Caco-2 (cell line): ENCODE data around the gene SYT6. TPM values are rescaled to one million over a fixed set of nuclear protein-coding genes. Genes with fewer than 3 reads are reported as not detected.

Source experiments
- BruUV-seq: library from RNA; stranded (reverse); fragments of 400-500 nt; replicated peaks from 2 replicates; lab custom pipeline; 2021; lab: Mats Ljungman, UMichigan
- CTCF ChIA-PET: fragments of 300-600 bp; sonication (Branson Sonifier 250); formaldehyde crosslinking; loops from one replicate; lab custom pipeline; 2022; ENCODE audit warnings: antibody characterized with exemption; lab: Charles Lee
- POLR2A ChIA-PET: fragments of 300-600 bp; sonication (Branson Sonifier 250); formaldehyde crosslinking; loops from one replicate; lab custom pipeline; 2022; ENCODE audit warnings: antibody characterized with exemption; lab: Charles Lee
- DNase-seq, 2 experiments: peaks; one replicate each; pipeline versions ENCODE4 v3.0.0 to v3.0.0-alpha.2; 2020 to 2022
- H3K27me3 ChIP-seq: replicated peaks from 2 replicates; pipeline ENCODE4 v1.6.0; 2011; ENCODE audit warnings: low read length; ENCODE audit not compliant: control insufficient read depth, insufficient read depth
- H3K36me3 ChIP-seq: 2 replicates; pipeline ENCODE4 v1.5.1; 2011; ENCODE audit warnings: low read length; ENCODE audit not compliant: control insufficient read depth, insufficient read depth
- H3K4me1 ChIP-seq: fragments of 250-450 bp; sonication (Bioruptor Pico); 2 replicates; pipeline ENCODE4 v1.5.1; 2020; ENCODE audit warnings: mild to moderate bottlenecking
- H3K4me3 ChIP-seq: 2 replicates; pipeline ENCODE4 v1.5.1; 2011; ENCODE audit warnings: low read depth, mild to moderate bottlenecking, control low read depth, low read length
- H3K9me3 ChIP-seq: fragments of 250-450 bp; sonication (Bioruptor Pico); 2 replicates; pipeline ENCODE4 v1.5.1; 2020; ENCODE audit warnings: mild to moderate bottlenecking, moderate library complexity
- H3K27ac Mint-ChIP-seq: one replicate; pipeline ENCODE4 v1.8.0; 2022; ENCODE audit warnings: mixed read lengths; ENCODE audit not compliant: unreplicated experiment
- H3K27me3 Mint-ChIP-seq: one replicate; pipeline ENCODE4 v1.8.0; 2022; ENCODE audit warnings: mixed read lengths; ENCODE audit not compliant: insufficient read depth, unreplicated experiment
- H3K36me3 Mint-ChIP-seq: one replicate; pipeline ENCODE4 v1.8.0; 2022; ENCODE audit warnings: mild to moderate bottlenecking, mixed read lengths; ENCODE audit not compliant: insufficient read depth, unreplicated experiment
- H3K4me1 Mint-ChIP-seq: one replicate; pipeline ENCODE4 v1.8.0; 2022; ENCODE audit warnings: low read depth, mixed read lengths; ENCODE audit not compliant: unreplicated experiment
- H3K4me3 Mint-ChIP-seq: one replicate; pipeline ENCODE4 v1.8.0; 2022; ENCODE audit warnings: mild to moderate bottlenecking, moderate library complexity, mixed read lengths; ENCODE audit not compliant: unreplicated experiment
- H3K9me3 Mint-ChIP-seq: one replicate; pipeline ENCODE4 v1.8.0; 2022; ENCODE audit warnings: mixed read lengths; ENCODE audit not compliant: unreplicated experiment
- CTCF ChIP-seq, 2 experiments: fragments of 200-600 bp in 1 of 2; IDR thresholded peaks; 1 replicate in 1 of 2; 2 replicates in 1 of 2; pipeline versions ENCODE4 v1.5.1 to v1.8.0; 2011 to 2022; ENCODE audit warnings: antibody characterized with exemption in 1 of 2, control low read depth in 1 of 2, inconsistent platforms in 1 of 2, low read depth in 1 of 2, low read length in 1 of 2, mild to moderate bottlenecking in 1 of 2, moderate library complexity in 1 of 2; ENCODE audit not compliant: insufficient read depth in 1 of 2, severe bottlenecking in 1 of 2, unreplicated experiment in 1 of 2
- intact Hi-C: fragments of 100-400 bp; cut with micrococcal nuclease; formaldehyde crosslinking; loops from one replicate; pipeline ENCODE4 v1.10.0; 2022; ENCODE audit not compliant: unreplicated experiment
- total RNA-seq: library from RNA; stranded (reverse); gene quantifications from 2 replicates; pipeline ENCODE4 v1.2.3, GENCODE V29; 2022

The SYT6 gene
- total RNA-seq, 1 experiment from 2014 or later: 0.32 TPM

- no TSS peak for BruUV-seq
- Mint-ChIP-seq H3K36me3 (no peaks in the 10 kb centered on the region), H3K9me3 (no peaks in the 10 kb centered on the region), H3K27ac (no peak overlapping the region), H3K27me3 (no peaks in the 10 kb centered on the region), H3K4me3 (no peak overlapping the region), H3K4me1 (no peaks in the 10 kb centered on the region)
- no peaks in the 10 kb centered on the region for H3K9me3 ChIP-seq
- ChIA-PET CTCF (no interaction called here), POLR2A (no interaction called here)
- no peaks in the 10 kb centered on the region for H3K27me3 ChIP-seq
- no peak for DNase-seq
- intact Hi-C loops: no loop called here
- TF ChIP-seq CTCF (IDR thresholded peaks at IDR 0.05; ENCODE audit: insufficient read depth in 1 of 2, low read depth in 1 of 2, low read length in 1 of 2, severe bottlenecking in 1 of 2, unreplicated experiment in 1 of 2): no peak
- no peak overlapping the region for H3K4me3 ChIP-seq
- no peaks in the 10 kb centered on the region for H3K36me3 ChIP-seq
- no peaks in the 10 kb centered on the region for H3K4me1 ChIP-seq
Observed at GRCh38 chr1:114167226-114167625, 13.6 kb upstream of the SYT6 start.

- no peaks in the 10 kb centered on the region for H3K4me1 Mint-ChIP-seq
- no peaks in the 10 kb centered on the region for H3K4me1 ChIP-seq
- no peak for DNase-seq
- H3K4me3 ChIP-seq: no peak overlapping the region
- H3K9me3 Mint-ChIP-seq: no peaks in the 10 kb centered on the region
- no peak overlapping the region for H3K4me3 Mint-ChIP-seq
- no peak for TF ChIP-seq CTCF (IDR thresholded peaks at IDR 0.05; ENCODE audit: insufficient read depth in 1 of 2, low read depth in 1 of 2, low read length in 1 of 2, severe bottlenecking in 1 of 2, unreplicated experiment in 1 of 2)
- no peaks in the 10 kb centered on the region for H3K36me3 ChIP-seq
- POLR2A ChIA-PET: no interaction called here
- CTCF ChIA-PET: no interaction called here
- H3K9me3 ChIP-seq: no peaks in the 10 kb centered on the region
- no peaks in the 10 kb centered on the region for H3K36me3 Mint-ChIP-seq
- H3K27ac Mint-ChIP-seq: no peak overlapping the region
- peaks cover 16% of the 10 kb centered on the region for H3K27me3 Mint-ChIP-seq
- BruUV-seq: no TSS peak
- intact Hi-C loops: no loop called here
- no peaks in the 10 kb centered on the region for H3K27me3 ChIP-seq
Observed at GRCh38 chr1:114164840-114165543, 11.3 kb upstream of the SYT6 start.

- CTCF ChIA-PET: no interaction called here
- Histone ChIP-seq H3K27me3 (no peaks in the 10 kb centered on the region), H3K36me3 (no peaks in the 10 kb centered on the region), H3K4me1 (no peaks in the 10 kb centered on the region), H3K9me3 (no peaks in the 10 kb centered on the region), H3K4me3 (no peak overlapping the region)
- Mint-ChIP-seq H3K4me1 (no peaks in the 10 kb centered on the region), H3K4me3 (no peak overlapping the region), H3K9me3 (no peaks in the 10 kb centered on the region), H3K36me3 (no peaks in the 10 kb centered on the region), H3K27ac (no peak overlapping the region), H3K27me3 (peaks cover 24% of the 10 kb centered on the region)
- DNase-seq: no peak
- POLR2A ChIA-PET: no interaction called here
- no peak for TF ChIP-seq CTCF (IDR thresholded peaks at IDR 0.05; ENCODE audit: insufficient read depth in 1 of 2, low read depth in 1 of 2, low read length in 1 of 2, severe bottlenecking in 1 of 2, unreplicated experiment in 1 of 2)
- intact Hi-C loops: no loop called here
- no TSS peak for BruUV-seq
Observed at GRCh38 chr1:114159941-114160340, 6.3 kb upstream of the SYT6 start.
